Measurements from ENCODE around the gene SORCS3.

SORCS3 gene

GRCh38 chr10:105148921-105149320, 507.8 kb downstream of the SORCS3 start:
- no peaks in the 10 kb centered on the region for H3K36me3 ChIP-seq
- no peaks in the 10 kb centered on the region for H3K9me3 ChIP-seq
- TF ChIP-seq CTCF (IDR thresholded peaks at IDR 0.05), result no peak
- H3K27me3 ChIP-seq, result no peaks in the 10 kb centered on the region
- no peak overlapping the region for H3K27ac ChIP-seq
- no peak overlapping the region for H3K4me3 ChIP-seq (ENCODE audit: low read depth in 1 of 2, low read length in 1 of 2)
- no peaks in the 10 kb centered on the region for H3K4me1 ChIP-seq (ENCODE audit: control insufficient read depth in 1 of 2, insufficient read depth in 1 of 2, low read depth in 1 of 2, low read length in 1 of 2)

- Histone ChIP-seq H3K27me3 (no peaks in the 10 kb centered on the region), H3K4me1 (ENCODE audit: control insufficient read depth in 1 of 2, insufficient read depth in 1 of 2, low read depth in 1 of 2, low read length in 1 of 2) (no peaks in the 10 kb centered on the region), H3K9me3 (no peaks in the 10 kb centered on the region), H3K4me3 (ENCODE audit: low read depth in 1 of 2, low read length in 1 of 2) (no peak overlapping the region), H3K27ac (no peak overlapping the region), H3K36me3 (no peaks in the 10 kb centered on the region)
- no peak for TF ChIP-seq CTCF (IDR thresholded peaks at IDR 0.05)
Observed at GRCh38 chr10:105149371-105149891, 508.3 kb downstream of the SORCS3 start.

GRCh38 chr10:105150259-105150880, 509.3 kb downstream of the SORCS3 start:
- Histone ChIP-seq H3K27ac (no peak overlapping the region), H3K4me1 (ENCODE audit: control insufficient read depth in 1 of 2, insufficient read depth in 1 of 2, low read depth in 1 of 2, low read length in 1 of 2) (no peaks in the 10 kb centered on the region), H3K9me3 (no peaks in the 10 kb centered on the region), H3K4me3 (ENCODE audit: low read depth in 1 of 2, low read length in 1 of 2) (no peak overlapping the region), H3K36me3 (no peaks in the 10 kb centered on the region), H3K27me3 (no peaks in the 10 kb centered on the region)
- TF ChIP-seq CTCF (IDR thresholded peaks at IDR 0.05), result no peak

GRCh38 chr10:105154736-105155135, 513.6 kb downstream of the SORCS3 start:
- Histone ChIP-seq H3K9me3 (no peaks in the 10 kb centered on the region), H3K36me3 (no peaks in the 10 kb centered on the region), H3K27me3 (no peaks in the 10 kb centered on the region), H3K4me3 (ENCODE audit: low read depth in 1 of 2, low read length in 1 of 2) (no peak overlapping the region), H3K27ac (no peak overlapping the region), H3K4me1 (ENCODE audit: control insufficient read depth in 1 of 2, insufficient read depth in 1 of 2, low read depth in 1 of 2, low read length in 1 of 2) (no peaks in the 10 kb centered on the region)
- no peak for TF ChIP-seq CTCF (IDR thresholded peaks at IDR 0.05)

GRCh38 chr10:105159268-105159667, 518.2 kb downstream of the SORCS3 start:
- no peak for TF ChIP-seq CTCF (IDR thresholded peaks at IDR 0.05)
- Histone ChIP-seq H3K4me3 (ENCODE audit: low read depth in 1 of 2, low read length in 1 of 2) (no peak overlapping the region), H3K27ac (no peak overlapping the region), H3K27me3 (no peaks in the 10 kb centered on the region), H3K4me1 (ENCODE audit: control insufficient read depth in 1 of 2, insufficient read depth in 1 of 2, low read depth in 1 of 2, low read length in 1 of 2) (no peaks in the 10 kb centered on the region), H3K36me3 (no peaks in the 10 kb centered on the region), H3K9me3 (no peaks in the 10 kb centered on the region)

Data from neutrophil (primary cell).